Measurements from ENCODE around the gene FBXL4. TPM values are rescaled to one million over a fixed set of nuclear protein-coding genes. Genes with fewer than 3 reads are reported as not detected.

The FBXL4 gene
- total and polyA plus RNA-seq, 10 of the 15 experiments (the other 5 are each of a cell fraction or from before 2014, with no cell fraction given), result 2.9 to 16.9 (median 7.2) TPM

GRCh38 chr6:98824162-98824901 is 123.4 kb downstream of the FBXL4 start (continued):
- TF ChIP-seq IRF5 (IDR thresholded peaks at IDR 0.05; ENCODE audit: borderline replicate concordance) (no peak), POU2F2 (IDR thresholded peaks at IDR 0.05; ENCODE audit: borderline replicate concordance, low read depth, low read length) (no peak), MTA2 (IDR thresholded peaks at IDR 0.05; ENCODE audit: low read depth) (no peak), DPF2 (IDR thresholded peaks at IDR 0.05) (no peak), FOS (IDR thresholded peaks at IDR 0.05; ENCODE audit: borderline replicate concordance, extremely low read depth, insufficient read length) (no peak), SMC3 (IDR thresholded peaks at IDR 0.05; ENCODE audit: borderline replicate concordance, low read length) (no peak), HDGF (IDR thresholded peaks at IDR 0.05) (no peak), NKRF (conservative IDR thresholded peaks at IDR 0.05) (no peak)
- TF ChIP-seq, protein P1, sequence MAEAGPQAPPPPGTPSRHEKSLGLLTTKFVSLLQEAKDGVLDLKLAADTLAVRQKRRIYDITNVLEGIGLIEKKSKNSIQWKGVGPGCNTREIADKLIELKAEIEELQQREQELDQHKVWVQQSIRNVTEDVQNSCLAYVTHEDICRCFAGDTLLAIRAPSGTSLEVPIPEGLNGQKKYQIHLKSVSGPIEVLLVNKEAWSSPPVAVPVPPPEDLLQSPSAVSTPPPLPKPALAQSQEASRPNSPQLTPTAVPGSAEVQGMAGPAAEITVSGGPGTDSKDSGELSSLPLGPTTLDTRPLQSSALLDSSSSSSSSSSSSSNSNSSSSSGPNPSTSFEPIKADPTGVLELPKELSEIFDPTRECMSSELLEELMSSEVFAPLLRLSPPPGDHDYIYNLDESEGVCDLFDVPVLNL (IDR thresholded peaks at IDR 0.05; ENCODE audit: low read depth, low read length), result no peak
- TF ChIP-seq, protein P2, sequence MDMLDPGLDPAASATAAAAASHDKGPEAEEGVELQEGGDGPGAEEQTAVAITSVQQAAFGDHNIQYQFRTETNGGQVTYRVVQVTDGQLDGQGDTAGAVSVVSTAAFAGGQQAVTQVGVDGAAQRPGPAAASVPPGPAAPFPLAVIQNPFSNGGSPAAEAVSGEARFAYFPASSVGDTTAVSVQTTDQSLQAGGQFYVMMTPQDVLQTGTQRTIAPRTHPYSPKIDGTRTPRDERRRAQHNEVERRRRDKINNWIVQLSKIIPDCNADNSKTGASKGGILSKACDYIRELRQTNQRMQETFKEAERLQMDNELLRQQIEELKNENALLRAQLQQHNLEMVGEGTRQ (IDR thresholded peaks at IDR 0.05; ENCODE audit: borderline replicate concordance, low read depth, low read length), result no peak
